HepG2 (cell line): ENCODE results near the gene NFRKB. TPM values are rescaled to one million over a fixed set of nuclear protein-coding genes. Genes with fewer than 3 reads are reported as not detected.

Experiments
- ATAC-seq: fragments of 200-7000 bp; cut with Tn5 transposase; 3 replicates; pipeline ENCODE4 v1.9.1; 2020; ENCODE audit warnings: mild to moderate bottlenecking, moderate library complexity
- BruUV-seq: library from RNA; stranded (reverse); fragments of 400-500 nt; replicated peaks from 2 replicates; lab custom pipeline; 2021; lab: Mats Ljungman, UMichigan
- CTCF ChIA-PET: fragments of 300-600 bp; formaldehyde crosslinking; extraction: SDS; loops from one replicate; lab custom pipeline; 2021; ENCODE audit warnings: low total read pairs, inconsistent platforms, low intra/inter-chr PET ratio; lab: Yijun Ruan, JAX
- POLR2A ChIA-PET: fragments of 350-600 bp; sonication (Branson Sonifier 250); formaldehyde crosslinking; loops from one replicate; lab custom pipeline; 2020; ENCODE audit warnings: antibody characterized with exemption, inconsistent platforms; lab: Yijun Ruan, JAX
- DNase-seq: peaks from one replicate; pipeline ENCODE4 v3.0.0-alpha.2; 2015; ENCODE audit warnings: low spot score
- FAIRE-seq: peaks from 3 replicates; lab custom pipeline; 2011; peaks lifted over from hg19 to GRCh38; lab: Jason Lieb, UNC
- H2AFZ ChIP-seq: one replicate; pipeline ENCODE4 v1.6.1; 2011; ENCODE audit warnings: low read length, inconsistent platforms
- H3K27ac ChIP-seq: fragments of 300-600 bp; 3 replicates; pipeline ENCODE4 v1.8.0; 2011; ENCODE audit warnings: mixed run types, mild to moderate bottlenecking, mixed read lengths, low read length, inconsistent platforms; ENCODE audit not compliant: insufficient read depth; ENCODE audit errors: extremely low read length
- H3K27me3 ChIP-seq, 2 experiments: fragments of 200-600 bp in 1 of 2; 2 replicates in 1 of 2; 3 replicates in 1 of 2; pipeline versions ENCODE4 v1.6.0 to v1.8.0; 2011; ENCODE audit warnings: low read length in 2 of 2, mild to moderate bottlenecking in 2 of 2, moderate library complexity in 2 of 2, inconsistent platforms in 1 of 2; ENCODE audit not compliant: insufficient read depth in 2 of 2, control insufficient read depth in 1 of 2
- H3K36me3 ChIP-seq, 2 experiments: fragments of 200-600 bp in 1 of 2; replicated peaks in 1 of 2; 2 replicates in 1 of 2; 3 replicates in 1 of 2; pipeline versions ENCODE4 v1.5.1 to v1.8.0; 2011; ENCODE audit warnings: low read length in 2 of 2, inconsistent platforms in 1 of 2; ENCODE audit not compliant: insufficient read depth in 2 of 2, control insufficient read depth in 1 of 2
- H3K4me1 ChIP-seq: 2 replicates; pipeline ENCODE4 v1.5.1; 2012; ENCODE audit warnings: low read length, inconsistent platforms; ENCODE audit not compliant: insufficient read depth
- H3K4me2 ChIP-seq: 2 replicates; pipeline ENCODE4 v1.6.0; 2011; ENCODE audit warnings: low read depth, low read length, inconsistent platforms
- H3K4me3 ChIP-seq, 3 experiments: fragments of 200-600 bp in 1 of 3; sonication (generic), shearing (Covaris generic) in 1 of 3; replicated peaks in 1 of 3; 2 replicates each; pipeline ENCODE4 v1.5.1; 2011 to 2016; ENCODE audit warnings: low read length in 3 of 3, inconsistent platforms in 2 of 3, low read depth in 2 of 3, mild to moderate bottlenecking in 2 of 3, control low read depth in 1 of 3, mixed read lengths in 1 of 3; ENCODE audit not compliant: insufficient read depth in 1 of 3
- H3K79me2 ChIP-seq: one replicate; pipeline ENCODE4 v1.6.1; 2011; ENCODE audit warnings: low read length, inconsistent platforms; ENCODE audit not compliant: insufficient read depth
- H3K9ac ChIP-seq: 2 replicates; pipeline ENCODE4 v1.6.0; 2011; ENCODE audit warnings: mild to moderate bottlenecking, low read depth, low read length, inconsistent platforms; ENCODE audit not compliant: insufficient read depth
- H3K9me3 ChIP-seq: 2 replicates; pipeline ENCODE4 v1.5.1; 2012; ENCODE audit warnings: mild to moderate bottlenecking, low read length
- H4K20me1 ChIP-seq: 2 replicates; pipeline ENCODE4 v1.6.0; 2011; ENCODE audit warnings: inconsistent platforms, mild to moderate bottlenecking, low read length, moderate library complexity; ENCODE audit not compliant: insufficient read depth
- BRCA1 ChIP-seq: sonication (generic); formaldehyde crosslinking; IDR thresholded peaks from 2 replicates; pipeline ENCODE4 v1.4.0; 2020; ENCODE audit warnings: missing genetic modification reagents
- MBNL3 ChIP-seq: fragments of 250-450 bp; sonication (Bioruptor Pico); conservative IDR thresholded peaks from 2 replicates; pipeline ENCODE4 v1.8.0; 2022; ENCODE audit warnings: mild to moderate bottlenecking, inconsistent platforms
- MYPOP ChIP-seq: sonication (generic); formaldehyde crosslinking; IDR thresholded peaks from 2 replicates; pipeline ENCODE4 v1.8.1; 2023; ENCODE audit warnings: mild to moderate bottlenecking, moderate library complexity, missing genetic modification reagents
- PAF1 ChIP-seq: IDR thresholded peaks from 2 replicates; pipeline ENCODE4 v1.6.1; 2016; ENCODE audit warnings: missing genetic modification reagents, missing compliant biosample characterization
- POLR2G ChIP-seq: fragments of 200-400 bp; formaldehyde crosslinking; IDR thresholded peaks from 2 replicates; pipeline ENCODE4 v1.6.1; 2018; ENCODE audit warnings: mild to moderate bottlenecking, low read depth, low read length, moderate library complexity
- ZNF350 ChIP-seq: sonication (generic); formaldehyde crosslinking; IDR thresholded peaks from 2 replicates; pipeline ENCODE4 v1.4.0; 2020; ENCODE audit warnings: mild to moderate bottlenecking, low read depth, missing genetic modification reagents, borderline replicate concordance
- ZNF687 ChIP-seq: sonication (generic); formaldehyde crosslinking; IDR thresholded peaks from 2 replicates; pipeline ENCODE4 v1.5.1; 2020; ENCODE audit warnings: mild to moderate bottlenecking, missing genetic modification reagents, moderate library complexity
- ZSCAN20 ChIP-seq: sonication (generic); formaldehyde crosslinking; IDR thresholded peaks from 2 replicates; pipeline ENCODE4 v1.4.0; 2020; ENCODE audit warnings: missing genetic modification reagents, mild to moderate bottlenecking, borderline replicate concordance
- WGBS: methylation state at CpG from one replicate; pipeline ENCODE4 v1.1.6; 2017; ENCODE audit warnings: low lambda C conversion rate; 5-methylcytosine and 5-hydroxymethylcytosine counted together
- in situ Hi-C: cut with HindIII; loops from 2 replicates; pipeline ENCODE4 v1.10.0; 2017; ENCODE audit warnings: low pct_unique_long_range_greater_than_20kb; ENCODE audit not compliant: extremely low pct_ligation_motif_present
- intact Hi-C: fragments of 100-400 bp; cut with micrococcal nuclease; formaldehyde crosslinking; loops from one replicate; pipeline ENCODE4 v1.10.0; 2022; ENCODE audit not compliant: unreplicated experiment
- polyA plus RNA-seq, 8 experiments: library from polyadenylated mRNA; depleted of rRNA in 3 of 8; stranded (reverse) in 7 of 8; unstranded in 1 of 8; fragments of >200 nt; fragmentation: Illumina TruSeq in 4 of 8; extraction: Trizol in 4 of 8; gene quantifications; 2 replicates each; pipeline versions ENCODE4 v1.2.1 to v1.2.3, GENCODE V29; 2011 to 2016; ENCODE audit warnings: low read depth in 4 of 8, missing spikeins in 1 of 8, mixed read lengths in 1 of 8; ENCODE audit not compliant: insufficient read depth in 1 of 8
- total RNA-seq, 5 experiments: library from RNA; depleted of rRNA; stranded (reverse); fragments of >200 nt; fragmentation: Illumina TruSeq; extraction: Trizol; gene quantifications; 2 replicates each; pipeline ENCODE4 v1.2.3, GENCODE V29; 2016; ENCODE audit warnings: low read depth in 1 of 5

Gene NFRKB
- total and polyA plus RNA-seq, 2 of the 13 experiments (the other 11 are each of a cell fraction or from before 2014, with no cell fraction given): 22.9 to 23.7 TPM

GRCh38 chr11:129855086-129855485 is 40.3 kb downstream of the NFRKB start:
- H3K9ac ChIP-seq: no peak overlapping the region
- DNase-seq: no peak

GRCh38 chr11:129854232-129854805 is 41.1 kb downstream of the NFRKB start:
- 97% methylated on average over 7 of the region's 7 CpGs for WGBS
- Histone ChIP-seq H3K4me2 (peak overlapping the region; percentile 6), H3K4me1 (peaks cover 41% of the 10 kb centered on the region), H3K27me3 (no peaks in the 10 kb centered on the region), H3K79me2 (no peaks in the 10 kb centered on the region), H3K4me3 (no peak overlapping the region), H4K20me1 (no peaks in the 10 kb centered on the region), H2AFZ (no peak overlapping the region), H3K9me3 (no peaks in the 10 kb centered on the region), H3K9ac (no peak overlapping the region), H3K36me3 (peaks cover 11 to 45% of the 10 kb centered on the region in 2 experiments), H3K27ac (peak overlapping the region; percentile 65)
- FAIRE-seq (no peak), DNase-seq (no peak), ATAC-seq (peak; percentile 5; the same call in 2 of the 3 replicates)
- intact Hi-C loops: loop anchor here (5.0 kb wide), 1 partner anchor 67 kb away; no protein-coding TSS in a partner anchor
- BruUV-seq: no TSS peak
- in situ Hi-C loops: no loop called here
- ChIA-PET POLR2A (interaction anchor here (1.4 to 1.6 kb wide), 3 partner anchors 8 to 38 kb away, joined by 7 to 13 read pairs (median 10); partner anchors contain the start of gene TMEM45B), CTCF (no interaction called here)
- TF ChIP-seq BRCA1 (CRISPR knock-in tag): 0 out of 2 replicates have a peak, but pooled peaks have one; percentile 24
- no peak for TF ChIP-seq PAF1 (CRISPR knock-in tag)
- TF ChIP-seq ZSCAN20: no peak
- TF ChIP-seq ZNF350 (CRISPR knock-in tag): 0 out of 2 replicates have a peak, but pooled peaks have one; percentile 3
- TF ChIP-seq ZNF687 (CRISPR knock-in tag): peak; percentile 34

More at GRCh38 chr11:129855086-129855485, 40.3 kb downstream of the NFRKB start:
- in situ Hi-C loops: no loop called here
- no peak overlapping the region for H3K27ac ChIP-seq
- H3K27me3 ChIP-seq: no peaks in the 10 kb centered on the region
- no TSS peak for BruUV-seq
- H3K4me3 ChIP-seq: no peak overlapping the region
- POLR2A ChIA-PET: no interaction called here
- 96% methylated on average over 10 of the region's 11 CpGs for WGBS
- H3K79me2 ChIP-seq: no peaks in the 10 kb centered on the region
- peaks cover 41% of the 10 kb centered on the region for H3K4me1 ChIP-seq
- FAIRE-seq: no peak
- H3K9me3 ChIP-seq: no peaks in the 10 kb centered on the region
- no peak overlapping the region for H3K4me2 ChIP-seq
- no peaks in the 10 kb centered on the region for H4K20me1 ChIP-seq
- no peak for TF ChIP-seq MBNL3
- peak; percentile 14; the same call in 1 of the 2 replicates for TF ChIP-seq POLR2G
- TF ChIP-seq MYPOP (CRISPR knock-in tag): no peak
- no peak for ATAC-seq
- H2AFZ ChIP-seq: no peak overlapping the region
- intact Hi-C loops: no loop called here
- CTCF ChIA-PET: no interaction called here
- H3K36me3 ChIP-seq: peaks cover 11 to 40% of the 10 kb centered on the region in 2 experiments
